Activated naive CD4-positive, alpha-beta T cell treated with anti-CD3 and anti-CD28 coated beads, Interleukin-2, amount 50 U/mL, for 24 hours (primary cell): ENCODE results near the gene ASB2.

Experiments
- H3K27ac Mint-ChIP-seq: one replicate; pipeline ENCODE4 v1.8.0; 2021; ENCODE audit warnings: mild to moderate bottlenecking, mixed read lengths
- H3K27me3 Mint-ChIP-seq: one replicate; pipeline ENCODE4 v1.8.0; 2021; ENCODE audit warnings: mixed read lengths
- H3K36me3 Mint-ChIP-seq: one replicate; pipeline ENCODE4 v1.8.0; 2021; ENCODE audit warnings: mixed read lengths
- H3K4me1 Mint-ChIP-seq: one replicate; pipeline ENCODE4 v1.8.0; 2021; ENCODE audit warnings: mixed read lengths
- H3K4me3 Mint-ChIP-seq: one replicate; pipeline ENCODE4 v1.8.0; 2021; ENCODE audit warnings: mild to moderate bottlenecking, mixed read lengths
- H3K9me3 Mint-ChIP-seq: one replicate; pipeline ENCODE4 v1.8.0; 2021; ENCODE audit warnings: mixed read lengths

Gene ASB2

DNA sequence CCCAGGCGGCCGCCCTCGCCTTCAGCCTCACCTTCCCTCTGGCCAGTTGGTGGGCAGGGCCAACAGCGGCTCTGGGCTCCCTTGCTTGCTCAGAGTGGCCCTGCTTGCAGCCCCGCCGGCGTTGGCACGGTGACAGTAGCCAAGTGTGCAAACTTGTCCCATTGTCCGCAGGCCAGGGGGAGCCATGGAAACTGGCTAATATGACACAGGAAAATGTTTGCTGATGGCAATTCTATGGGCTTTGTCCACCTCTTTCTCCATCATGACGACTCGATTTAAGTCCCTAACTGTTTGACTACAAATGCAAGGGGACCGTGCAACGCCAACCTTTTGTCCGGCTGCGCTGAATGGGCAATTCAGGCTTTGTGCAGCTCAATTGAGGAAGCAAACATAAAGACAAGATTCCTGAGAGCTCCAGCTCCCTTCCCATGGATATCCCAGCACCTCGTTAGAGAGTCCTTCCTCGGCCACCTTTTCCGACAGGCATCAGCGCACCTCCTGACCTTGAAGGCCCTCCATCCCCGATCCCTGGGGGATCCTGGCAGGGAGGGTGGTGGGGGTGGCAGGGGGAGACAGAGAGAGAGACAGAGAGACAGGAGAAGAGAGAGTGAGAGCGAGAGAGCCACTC lies 50.0 kb downstream of the ASB2 start:
- no peaks in the 10 kb centered on the region for H3K4me1 Mint-ChIP-seq
- H3K27ac Mint-ChIP-seq = no peak overlapping the region
- no peaks in the 10 kb centered on the region for H3K36me3 Mint-ChIP-seq
- H3K4me3 Mint-ChIP-seq = no peak overlapping the region
- H3K27me3 Mint-ChIP-seq = no peaks in the 10 kb centered on the region
- H3K9me3 Mint-ChIP-seq = no peaks in the 10 kb centered on the region

- Mint-ChIP-seq H3K4me1 (no peaks in the 10 kb centered on the region), H3K4me3 (no peak overlapping the region), H3K27me3 (no peaks in the 10 kb centered on the region), H3K27ac (no peak overlapping the region), H3K36me3 (no peaks in the 10 kb centered on the region), H3K9me3 (no peaks in the 10 kb centered on the region)
These were observed 50.9 kb downstream of the ASB2 start for GRCh38 chr14:93925374-93925895.

GRCh38 chr14:93924592-93925355 lies 51.6 kb downstream of the ASB2 start:
- Mint-ChIP-seq H3K4me3 (no peak overlapping the region), H3K27ac (no peak overlapping the region), H3K4me1 (no peaks in the 10 kb centered on the region), H3K27me3 (no peaks in the 10 kb centered on the region), H3K36me3 (no peaks in the 10 kb centered on the region), H3K9me3 (no peaks in the 10 kb centered on the region)

DNA sequence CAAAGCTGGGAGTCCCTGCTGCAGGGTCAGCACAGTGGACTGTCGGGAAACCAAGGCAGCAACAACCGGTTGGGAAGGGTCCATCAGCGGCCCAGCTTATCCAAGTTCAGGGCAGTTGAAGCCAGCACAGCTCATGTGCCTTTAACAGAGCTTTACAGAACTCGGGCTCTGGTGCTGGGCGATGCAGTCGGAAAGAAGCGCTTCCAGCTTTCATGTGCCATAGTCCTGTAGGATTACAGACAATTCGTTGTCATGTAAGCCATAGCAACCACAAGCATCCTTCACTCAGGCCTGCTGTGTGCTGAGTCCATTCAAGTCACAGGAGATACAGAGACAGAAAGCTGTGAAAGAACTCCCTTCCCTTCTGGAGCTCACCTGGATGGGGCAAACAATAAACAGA lies 52.7 kb downstream of the ASB2 start:
- Mint-ChIP-seq H3K36me3 (no peaks in the 10 kb centered on the region), H3K4me3 (no peak overlapping the region), H3K9me3 (no peaks in the 10 kb centered on the region)

GRCh38 chr14:93921001-93921806 lies 55.2 kb downstream of the ASB2 start:
- H3K4me1 Mint-ChIP-seq = no peaks in the 10 kb centered on the region
- H3K4me3 Mint-ChIP-seq = no peak overlapping the region
- no peak overlapping the region for H3K27ac Mint-ChIP-seq
- H3K36me3 Mint-ChIP-seq = no peaks in the 10 kb centered on the region
- no peaks in the 10 kb centered on the region for H3K27me3 Mint-ChIP-seq
- no peaks in the 10 kb centered on the region for H3K9me3 Mint-ChIP-seq

More for the DNA sequence above, 52.7 kb downstream of the ASB2 start:
- Mint-ChIP-seq H3K4me1 (no peaks in the 10 kb centered on the region), H3K27me3 (no peaks in the 10 kb centered on the region), H3K27ac (no peak overlapping the region)

DNA sequence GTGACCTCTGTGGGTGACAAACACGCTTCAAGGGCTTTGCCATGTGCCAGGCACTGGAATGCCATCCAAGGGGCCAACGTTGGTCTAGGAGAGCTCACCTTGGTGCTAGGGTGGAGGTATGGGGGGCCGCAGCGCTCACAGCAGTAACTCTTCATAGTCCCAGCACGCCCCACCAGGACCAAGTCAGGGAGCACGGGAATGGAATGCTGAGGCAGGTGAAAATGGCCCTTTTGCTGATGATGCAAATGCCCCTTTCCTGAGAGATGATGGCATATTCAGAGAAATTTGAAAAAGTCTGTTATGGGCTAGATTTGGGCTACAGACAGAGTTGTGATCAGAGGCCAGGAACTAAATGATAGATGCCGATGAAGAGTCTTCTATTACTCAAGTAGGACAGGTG lies 59.2 kb downstream of the ASB2 start:
- Mint-ChIP-seq H3K9me3 (no peaks in the 10 kb centered on the region), H3K27ac (no peak overlapping the region), H3K4me1 (no peaks in the 10 kb centered on the region), H3K36me3 (no peaks in the 10 kb centered on the region), H3K4me3 (no peak overlapping the region), H3K27me3 (no peaks in the 10 kb centered on the region)

GRCh38 chr14:93916498-93916897 lies 59.9 kb downstream of the ASB2 start:
- no peaks in the 10 kb centered on the region for H3K27me3 Mint-ChIP-seq
- no peak overlapping the region for H3K4me3 Mint-ChIP-seq
- H3K4me1 Mint-ChIP-seq = no peaks in the 10 kb centered on the region
- no peaks in the 10 kb centered on the region for H3K36me3 Mint-ChIP-seq
- H3K27ac Mint-ChIP-seq = no peak overlapping the region
- H3K9me3 Mint-ChIP-seq = no peaks in the 10 kb centered on the region

DNA sequence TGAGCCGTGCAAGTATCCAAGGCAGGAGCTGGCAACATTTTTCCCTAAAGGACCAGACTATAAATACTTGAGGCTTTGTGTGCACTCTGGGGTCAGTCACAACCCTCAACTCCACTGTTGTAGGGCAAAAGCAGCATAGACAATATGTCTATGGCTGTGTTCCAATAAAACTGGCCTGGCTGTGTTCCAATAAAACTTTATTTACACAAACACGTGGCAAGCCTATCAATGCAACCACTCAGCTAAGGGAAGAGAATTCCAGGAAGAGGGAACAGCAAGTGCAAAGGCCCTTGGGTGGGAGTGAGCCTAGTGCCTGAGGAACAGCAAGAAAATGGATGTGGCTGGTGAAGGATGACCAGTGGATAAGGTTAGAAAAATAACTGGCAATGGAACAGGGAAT lies 60.6 kb downstream of the ASB2 start:
- Mint-ChIP-seq H3K4me3 (no peak overlapping the region), H3K27ac (no peak overlapping the region), H3K9me3 (no peaks in the 10 kb centered on the region), H3K4me1 (no peaks in the 10 kb centered on the region), H3K36me3 (no peaks in the 10 kb centered on the region), H3K27me3 (no peaks in the 10 kb centered on the region)

GRCh38 chr14:93915070-93915705 lies 61.2 kb downstream of the ASB2 start:
- Mint-ChIP-seq H3K27ac (no peak overlapping the region), H3K4me3 (no peak overlapping the region), H3K9me3 (no peaks in the 10 kb centered on the region), H3K36me3 (no peaks in the 10 kb centered on the region), H3K27me3 (no peaks in the 10 kb centered on the region), H3K4me1 (no peaks in the 10 kb centered on the region)

- Mint-ChIP-seq H3K36me3 (no peaks in the 10 kb centered on the region), H3K27ac (no peak overlapping the region), H3K9me3 (no peaks in the 10 kb centered on the region), H3K4me3 (no peak overlapping the region), H3K27me3 (no peaks in the 10 kb centered on the region), H3K4me1 (no peaks in the 10 kb centered on the region)
These were observed 62.1 kb downstream of the ASB2 start for GRCh38 chr14:93914278-93914677.

- Mint-ChIP-seq H3K27me3 (no peaks in the 10 kb centered on the region), H3K9me3 (no peaks in the 10 kb centered on the region)
These were observed 63.6 kb downstream of the ASB2 start for GRCh38 chr14:93912782-93913181.

DNA sequence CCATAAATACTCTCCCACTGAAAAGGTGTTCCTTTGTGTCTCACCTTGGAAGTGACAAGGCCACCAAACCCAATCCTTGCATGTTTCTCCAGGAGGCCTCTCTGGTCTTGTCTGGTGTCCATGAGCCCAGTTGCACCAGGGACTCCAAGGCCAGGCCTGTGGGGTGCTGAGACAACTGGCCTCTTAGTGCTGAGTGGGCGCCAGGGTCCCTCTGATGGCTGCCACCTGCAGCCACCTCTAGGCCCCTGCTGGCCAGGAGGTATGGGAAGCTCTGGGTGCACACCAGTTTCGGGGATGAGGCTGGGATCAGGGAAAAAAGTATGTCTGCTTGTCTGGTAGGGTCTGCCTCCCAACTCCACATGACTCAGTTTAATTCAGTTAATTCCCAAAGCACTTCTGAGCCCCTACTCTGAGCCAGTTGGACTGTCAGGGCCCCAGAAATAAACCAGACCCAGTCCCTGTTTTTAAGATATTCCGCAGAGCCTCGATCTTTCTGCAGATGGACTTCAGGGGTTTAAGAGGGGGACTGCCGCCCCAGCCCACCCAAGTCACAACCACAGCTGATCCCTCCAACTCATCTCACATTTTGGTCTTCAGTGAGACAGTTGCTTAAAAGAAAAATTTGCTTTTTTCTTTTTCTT lies 64.3 kb downstream of the ASB2 start:
- no peaks in the 10 kb centered on the region for H3K4me1 Mint-ChIP-seq
- no peak overlapping the region for H3K4me3 Mint-ChIP-seq
- no peaks in the 10 kb centered on the region for H3K9me3 Mint-ChIP-seq
- H3K27ac Mint-ChIP-seq = no peak overlapping the region
- no peaks in the 10 kb centered on the region for H3K27me3 Mint-ChIP-seq
- no peaks in the 10 kb centered on the region for H3K36me3 Mint-ChIP-seq

More at GRCh38 chr14:93912782-93913181, 63.6 kb downstream of the ASB2 start:
- H3K4me3 Mint-ChIP-seq = no peak overlapping the region
- no peaks in the 10 kb centered on the region for H3K4me1 Mint-ChIP-seq
- no peaks in the 10 kb centered on the region for H3K36me3 Mint-ChIP-seq
- H3K27ac Mint-ChIP-seq = no peak overlapping the region

- Mint-ChIP-seq H3K27ac (no peak overlapping the region), H3K36me3 (no peaks in the 10 kb centered on the region), H3K27me3 (no peaks in the 10 kb centered on the region), H3K4me3 (no peak overlapping the region), H3K4me1 (no peaks in the 10 kb centered on the region), H3K9me3 (no peaks in the 10 kb centered on the region)
These were observed 66.8 kb downstream of the ASB2 start for GRCh38 chr14:93909429-93910128.

DNA sequence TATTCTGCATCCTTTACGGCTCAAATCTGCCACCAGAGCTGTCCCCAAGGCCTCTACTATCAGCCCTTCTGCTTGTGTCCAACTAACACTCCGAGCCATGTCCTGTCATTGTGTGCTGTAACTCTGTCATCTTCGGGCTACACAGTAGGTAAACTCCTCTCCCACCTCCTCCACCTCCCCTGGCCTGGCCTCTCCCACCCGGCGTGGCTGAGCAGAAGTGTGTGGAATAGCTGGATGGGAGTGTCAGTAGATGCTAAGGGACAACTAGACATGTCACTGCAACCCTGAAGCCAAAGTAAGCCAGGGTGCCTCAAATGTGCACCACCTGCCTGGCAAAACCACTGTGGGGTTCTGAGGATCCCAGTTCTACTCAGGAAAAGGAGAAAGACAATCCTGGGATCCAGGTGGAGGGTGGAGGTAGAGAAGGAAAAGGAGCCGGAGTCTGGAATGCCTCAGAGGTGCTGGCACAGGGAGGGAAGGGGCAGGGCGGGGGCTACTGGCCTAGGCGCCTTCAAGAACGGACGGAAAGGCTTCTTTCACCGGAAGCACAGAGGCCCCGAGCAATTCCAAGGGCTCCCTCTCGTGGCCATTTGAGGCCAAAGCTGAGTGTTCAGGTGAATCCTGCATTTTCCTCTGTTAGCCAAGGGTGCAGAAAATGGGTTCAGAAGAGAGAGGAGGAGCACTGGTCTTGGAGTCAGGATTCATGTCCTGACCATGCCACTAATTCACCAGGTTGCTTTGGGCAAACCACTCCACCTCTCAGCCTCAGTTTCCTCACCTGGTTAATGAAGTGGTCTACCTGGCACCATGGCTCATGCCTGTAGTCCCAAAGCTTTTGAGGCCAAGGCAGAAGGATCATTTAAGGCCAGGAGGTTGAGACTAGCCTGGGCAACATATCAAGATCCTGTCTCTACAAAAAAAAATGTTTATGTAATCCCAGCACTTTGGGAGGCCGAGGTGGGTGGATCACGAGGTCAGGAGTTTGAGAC lies 69.7 kb downstream of the ASB2 start:
- Mint-ChIP-seq H3K27me3 (peaks cover 7% of the 10 kb centered on the region), H3K36me3 (no peaks in the 10 kb centered on the region), H3K4me1 (no peaks in the 10 kb centered on the region), H3K9me3 (no peaks in the 10 kb centered on the region), H3K27ac (no peak overlapping the region), H3K4me3 (no peak overlapping the region)
